Suprapubic skin (tissue), 4 donors: ENCODE data around the gene ERVK3-1. TPM values are rescaled to one million over a fixed set of nuclear protein-coding genes. Genes with fewer than 3 reads are reported as not detected.
"Not testable (repeated sequence)": the region's sequence is repeated elsewhere in the genome, so short reads cannot be mapped to it uniquely, and the experiment has no call there.

Experiments
- DNase-seq, 2 donors: peaks; one replicate each; pipeline ENCODE4 v3.0.0-alpha.2; 2019; ENCODE audit warnings: low spot score in 2 of 2
- H3K27ac ChIP-seq: fragments of 200-600 bp; sonication (generic); one replicate; pipeline ENCODE4 v1.5.1; 2019
- H3K27me3 ChIP-seq: fragments of 200-600 bp; sonication (generic); one replicate; pipeline ENCODE4 v1.5.1; 2019
- H3K36me3 ChIP-seq: fragments of 200-600 bp; sonication (generic); one replicate; pipeline ENCODE4 v1.5.1; 2019
- H3K4me1 ChIP-seq: fragments of 200-600 bp; sonication (generic); one replicate; pipeline ENCODE4 v1.5.1; 2019
- H3K4me3 ChIP-seq: fragments of 200-600 bp; sonication (generic); one replicate; pipeline ENCODE4 v1.5.1; 2019; ENCODE audit warnings: mild to moderate bottlenecking
- H3K9me3 ChIP-seq: fragments of 200-600 bp; sonication (generic); one replicate; pipeline ENCODE4 v1.5.1; 2019
- CTCF ChIP-seq, 2 donors: fragments of 200-600 bp in 1 of 2; fragments of 450-650 bp in 1 of 2; sonication (generic) in 1 of 2; IDR thresholded peaks; one replicate each; pipeline ENCODE4 v1.5.1; 2016 to 2019; ENCODE audit warnings: antibody characterized with exemption in 2 of 2, mild to moderate bottlenecking in 1 of 2, moderate library complexity in 1 of 2
- EP300 ChIP-seq: sonication (generic); formaldehyde crosslinking; IDR thresholded peaks from one replicate; pipeline ENCODE4 v1.6.1; 2017; ENCODE audit warnings: antibody characterized with exemption
- POLR2A ChIP-seq, 2 donors: fragments of 450-650 bp; IDR thresholded peaks; one replicate each; pipeline ENCODE4 v1.6.1; 2017; ENCODE audit warnings: antibody characterized with exemption in 2 of 2, mild to moderate bottlenecking in 2 of 2, moderate library complexity in 2 of 2
- POLR2AphosphoS5 ChIP-seq, 3 donors: sonication (generic); formaldehyde crosslinking; IDR thresholded peaks; one replicate each; pipeline ENCODE4 v1.6.1; 2017; ENCODE audit warnings: antibody characterized with exemption in 3 of 3
- WGBS: methylation state at CpG from one replicate; pipeline ENCODE4 v1.1.5; 2018; 5-methylcytosine and 5-hydroxymethylcytosine counted together
- total RNA-seq, 4 donors: library from RNA; depleted of rRNA; stranded (reverse); fragments of >200 nt; gene quantifications; one replicate each; pipeline ENCODE4 v1.1.0, GENCODE V29; 2016

ERVK3-1 gene
- total RNA-seq, 4 donors from 2014 or later, result 36.9 to 70.3 (median 42.1) TPM

DNA sequence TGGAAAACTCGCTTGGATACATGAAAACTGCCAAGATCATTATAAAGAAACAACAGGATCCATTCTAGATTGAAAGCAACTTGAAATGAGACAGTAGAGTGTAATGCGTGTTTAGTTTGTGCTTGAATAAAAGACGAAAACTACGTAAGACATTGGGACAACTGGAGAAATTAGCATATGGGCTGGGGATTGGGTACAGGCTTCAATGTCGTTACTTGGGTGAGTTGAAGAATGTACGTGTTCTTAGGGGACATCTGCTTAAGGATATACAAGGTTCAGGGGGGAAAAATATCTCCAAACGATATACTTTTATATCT, 471 bp upstream of the ERVK3-1 start:
- Histone ChIP-seq H3K4me1 (peaks cover 20% of the 10 kb centered on the region), H3K27ac (peak overlapping the region; percentile 55), H3K36me3 (peaks cover 41% of the 10 kb centered on the region), H3K9me3 (no peaks in the 10 kb centered on the region), H3K4me3 (peak overlapping the region; percentile 86), H3K27me3 (no peaks in the 10 kb centered on the region)
- DNase-seq, result no peak
- WGBS, result 14% methylated on average over 7 of the region's 7 CpGs
- TF ChIP-seq POLR2AphosphoS5 (IDR thresholded peaks at IDR 0.05), result no peak
- no peak for TF ChIP-seq CTCF (IDR thresholded peaks at IDR 0.05)
- no peak for TF ChIP-seq EP300
- no peak for TF ChIP-seq POLR2A (IDR thresholded peaks at IDR 0.05)

- H3K9me3 ChIP-seq, result no peaks in the 10 kb centered on the region
- H3K27me3 ChIP-seq, result no peaks in the 10 kb centered on the region
- TF ChIP-seq POLR2A (IDR thresholded peaks at IDR 0.05) (no peak), POLR2AphosphoS5 (IDR thresholded peaks at IDR 0.05) (no peak), CTCF (IDR thresholded peaks at IDR 0.05) (no peak), EP300 (no peak)
- peak overlapping the region; percentile 86 for H3K27ac ChIP-seq
- WGBS, result 78% methylated on average over 12 of the region's 12 CpGs
- peaks cover 31% of the 10 kb centered on the region for H3K36me3 ChIP-seq
- peak overlapping the region; percentile 86 for H3K4me3 ChIP-seq
- H3K4me1 ChIP-seq, result peaks cover 24% of the 10 kb centered on the region
- no peak for DNase-seq
These were observed 751 bp downstream of the ERVK3-1 start for GRCh38 chr19:58305932-58306323.

- no peak for DNase-seq
- TF ChIP-seq EP300 (no peak), POLR2AphosphoS5 (IDR thresholded peaks at IDR 0.05) (no peak), POLR2A (IDR thresholded peaks at IDR 0.05) (no peak), CTCF (IDR thresholded peaks at IDR 0.05) (no peak)
- 90% methylated on average over 4 of the region's 4 CpGs for WGBS
- Histone ChIP-seq H3K9me3 (no peaks in the 10 kb centered on the region), H3K4me3 (no peak overlapping the region), H3K36me3 (peaks cover 43% of the 10 kb centered on the region), H3K27ac (no peak overlapping the region), H3K27me3 (no peaks in the 10 kb centered on the region), H3K4me1 (peaks cover 26% of the 10 kb centered on the region)
These were observed 2.6 kb downstream of the ERVK3-1 start for GRCh38 chr19:58307736-58308135.

DNA sequence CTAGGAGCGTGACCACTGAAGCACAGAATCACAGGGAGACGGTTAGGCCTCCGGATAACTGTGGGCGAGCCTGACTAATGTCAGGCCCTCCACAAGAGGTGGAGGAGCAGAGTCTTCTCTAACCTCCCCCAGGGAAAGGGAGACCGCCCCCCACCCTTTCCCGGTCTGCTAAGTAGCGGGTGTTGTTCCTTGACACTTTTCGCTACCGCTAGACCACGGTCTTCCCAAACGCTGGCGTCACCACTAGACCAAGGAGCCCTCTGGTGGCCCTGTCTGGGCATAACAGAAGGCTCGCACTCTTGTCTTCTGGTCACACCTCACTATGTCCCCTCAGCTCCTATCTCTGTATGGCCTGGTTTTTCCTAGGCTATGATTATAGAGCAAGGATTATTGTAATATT, 5.5 kb downstream of the ERVK3-1 start:
- peaks cover 73% of the 10 kb centered on the region for H3K36me3 ChIP-seq
- 69% methylated on average over 13 of the region's 13 CpGs for WGBS
- not testable (repeated sequence) for H3K27me3 ChIP-seq

DNA sequence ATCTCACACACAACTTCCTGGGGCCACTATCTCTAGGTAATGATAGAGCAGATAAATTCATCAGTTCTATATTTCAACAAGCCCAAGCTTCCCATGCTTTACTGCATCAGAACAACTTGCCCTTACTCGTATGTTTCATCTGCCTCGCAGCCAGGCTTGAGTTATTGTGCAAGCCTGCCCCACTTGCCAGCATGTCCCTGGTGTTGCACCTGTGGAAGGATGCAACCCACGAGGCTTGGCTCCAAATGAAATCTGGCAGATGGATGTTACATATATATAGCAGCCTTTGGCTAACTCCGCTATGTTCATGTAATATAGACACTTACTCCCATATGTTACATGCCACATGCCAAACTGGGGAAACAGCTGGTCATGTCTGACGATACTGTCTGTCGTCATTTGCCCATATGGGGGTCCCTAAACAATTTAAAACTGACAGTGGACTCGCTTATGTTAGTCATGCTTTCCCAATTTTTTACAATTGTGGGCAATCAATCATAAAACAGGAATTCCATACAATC, 6.2 kb downstream of the ERVK3-1 start:
- Histone ChIP-seq H3K4me3 (no peak overlapping the region), H3K9me3 (no peaks in the 10 kb centered on the region), H3K27ac (no peak overlapping the region), H3K27me3 (no peaks in the 10 kb centered on the region), H3K36me3 (peaks cover 78% of the 10 kb centered on the region), H3K4me1 (peaks cover 17% of the 10 kb centered on the region)
- DNase-seq, result no peak
- WGBS, result 58% methylated on average over 7 of the region's 7 CpGs
- TF ChIP-seq POLR2AphosphoS5 (IDR thresholded peaks at IDR 0.05), result no peak
- TF ChIP-seq POLR2A (IDR thresholded peaks at IDR 0.05), result no peak
- TF ChIP-seq EP300, result no peak
- TF ChIP-seq CTCF (IDR thresholded peaks at IDR 0.05), result no peak

More for the DNA sequence above, 5.5 kb downstream of the ERVK3-1 start:
- TF ChIP-seq CTCF (IDR thresholded peaks at IDR 0.05), result peak; percentile 5 to 42
- not testable (repeated sequence) for H3K9me3 ChIP-seq, DNase-seq, H3K27ac ChIP-seq, H3K4me3 ChIP-seq
- H3K4me1 ChIP-seq, result peaks cover 24% of the 10 kb centered on the region
